HG03103 (cell line): ENCODE measurements around the gene NEK10.
"Not testable (repeated sequence)": the region's sequence is repeated elsewhere in the genome, so short reads cannot be mapped to it uniquely, and the experiment has no call there.

ENCODE experiments used
- ATAC-seq: cut with Tn5 transposase; IDR thresholded peaks from one replicate; pipeline ENCODE4 v1.9.1; 2021; ENCODE audit warnings: low read depth; ENCODE audit not compliant: unreplicated experiment

The NEK10 gene

GRCh38 chr3:27319847-27320526 is 49.2 kb downstream of the NEK10 start:
- ATAC-seq, result no peak

- ATAC-seq, result no peak
Observed at GRCh38 chr3:27319304-27319703, 49.9 kb downstream of the NEK10 start.

GRCh38 chr3:27317096-27317495 is 52.1 kb downstream of the NEK10 start:
- no peak for ATAC-seq

- no peak for ATAC-seq
Observed at GRCh38 chr3:27315003-27315402, 54.2 kb downstream of the NEK10 start.

GRCh38 chr3:27312044-27312668 is 57.0 kb downstream of the NEK10 start:
- ATAC-seq, result peak; percentile 95

GRCh38 chr3:27311400-27311799 is 57.8 kb downstream of the NEK10 start:
- no peak for ATAC-seq

- no peak for ATAC-seq
Observed at GRCh38 chr3:27310688-27311087, 58.5 kb downstream of the NEK10 start.

- no peak for ATAC-seq
Observed at GRCh38 chr3:27307566-27307965, 61.6 kb downstream of the NEK10 start.

- ATAC-seq, result no peak
Observed at GRCh38 chr3:27302891-27303290, 66.3 kb downstream of the NEK10 start.

GRCh38 chr3:27298981-27299380 is 70.2 kb downstream of the NEK10 start:
- not testable (repeated sequence) for ATAC-seq

- ATAC-seq, result no peak
Observed at GRCh38 chr3:27293939-27294338, 75.2 kb downstream of the NEK10 start.

GRCh38 chr3:27290760-27291159 is 78.4 kb downstream of the NEK10 start:
- ATAC-seq, result no peak

GRCh38 chr3:27289769-27290413 is 79.3 kb downstream of the NEK10 start:
- ATAC-seq, result no peak

GRCh38 chr3:27287052-27287451 is 82.1 kb downstream of the NEK10 start:
- ATAC-seq, result no peak

GRCh38 chr3:27286467-27286866 is 82.7 kb downstream of the NEK10 start:
- not testable (repeated sequence) for ATAC-seq

- ATAC-seq, result no peak
Observed at GRCh38 chr3:27285668-27286067, 83.5 kb downstream of the NEK10 start.

GRCh38 chr3:27281671-27282150 is 87.5 kb downstream of the NEK10 start:
- ATAC-seq, result no peak

GRCh38 chr3:27279123-27279522 is 90.1 kb downstream of the NEK10 start:
- ATAC-seq, result no peak

GRCh38 chr3:27278383-27279055 is 90.7 kb downstream of the NEK10 start:
- no peak for ATAC-seq

GRCh38 chr3:27275441-27275990 is 93.7 kb downstream of the NEK10 start:
- ATAC-seq, result no peak

GRCh38 chr3:27271890-27272289 is 97.3 kb downstream of the NEK10 start:
- no peak for ATAC-seq
